HFF-Myc (cell line): Measurements from ENCODE around the gene OR5H2.
"Not testable (repeated sequence)": the region's sequence is repeated elsewhere in the genome, so short reads cannot be mapped to it uniquely, and the experiment has no call there.

ENCODE experiments used
- DNase-seq: peaks from one replicate; pipeline ENCODE4 v3.0.0-alpha.2; 2011; ENCODE audit warnings: low read depth; ENCODE audit errors: extremely low read depth
- H3K4me3 ChIP-seq: replicated peaks from 2 replicates; pipeline ENCODE4 v1.5.1; 2011; ENCODE audit warnings: low read depth, mild to moderate bottlenecking, control low read depth, low read length
- CTCF ChIP-seq: IDR thresholded peaks from 2 replicates; pipeline ENCODE4 v1.5.1; 2012; ENCODE audit warnings: mild to moderate bottlenecking, low read depth, low read length, control low read depth; ENCODE audit errors: missing control alignments

Gene OR5H2

GRCh38 chr3:98282205-98282604 lies at the start of gene OR5H2:
Gene OR5H2, plus strand, starts transcription at chr3:98282505. Its CDS starts 398 bp downstream, at chr3:98282903.
- no peak for TF ChIP-seq CTCF
- H3K4me3 ChIP-seq, result no peak within 1 kb of the TSS
- DNase-seq, result no peak

GRCh38 chr3:98233468-98233867 lies 48.8 kb upstream of the OR5H2 start:
- DNase-seq, result no peak
- no peak overlapping the region for H3K4me3 ChIP-seq
- no peak for TF ChIP-seq CTCF

GRCh38 chr3:98240131-98240530 lies 42.2 kb upstream of the OR5H2 start:
- TF ChIP-seq CTCF, result no peak
- no peak for DNase-seq
- H3K4me3 ChIP-seq, result no peak overlapping the region

GRCh38 chr3:98242155-98242554 lies 40.1 kb upstream of the OR5H2 start:
- DNase-seq, result no peak
- H3K4me3 ChIP-seq, result no peak overlapping the region

GRCh38 chr3:98243843-98244242 lies 38.5 kb upstream of the OR5H2 start:
- H3K4me3 ChIP-seq, result no peak overlapping the region
- no peak for DNase-seq
- TF ChIP-seq CTCF, result no peak

More at GRCh38 chr3:98242155-98242554, 40.1 kb upstream of the OR5H2 start:
- no peak for TF ChIP-seq CTCF

GRCh38 chr3:98246142-98246541 lies 36.2 kb upstream of the OR5H2 start:
- no peak for TF ChIP-seq CTCF
- DNase-seq, result no peak
- no peak overlapping the region for H3K4me3 ChIP-seq

GRCh38 chr3:98256026-98256425 lies 26.3 kb upstream of the OR5H2 start:
- H3K4me3 ChIP-seq, DNase-seq: not testable (repeated sequence)

GRCh38 chr3:98259707-98260106 lies 22.6 kb upstream of the OR5H2 start:
- no peak overlapping the region for H3K4me3 ChIP-seq
- DNase-seq, result no peak
- TF ChIP-seq CTCF, result peak; percentile 3
